ENCODE results near the gene KRT83.
A peak's percentile ranks its signal among the peaks of the same experiment; 100 is the strongest.
"Not testable (repeated sequence)": the region's sequence is repeated elsewhere in the genome, so short reads cannot be mapped to it uniquely, and the experiment has no call there.

Gene KRT83

DNA sequence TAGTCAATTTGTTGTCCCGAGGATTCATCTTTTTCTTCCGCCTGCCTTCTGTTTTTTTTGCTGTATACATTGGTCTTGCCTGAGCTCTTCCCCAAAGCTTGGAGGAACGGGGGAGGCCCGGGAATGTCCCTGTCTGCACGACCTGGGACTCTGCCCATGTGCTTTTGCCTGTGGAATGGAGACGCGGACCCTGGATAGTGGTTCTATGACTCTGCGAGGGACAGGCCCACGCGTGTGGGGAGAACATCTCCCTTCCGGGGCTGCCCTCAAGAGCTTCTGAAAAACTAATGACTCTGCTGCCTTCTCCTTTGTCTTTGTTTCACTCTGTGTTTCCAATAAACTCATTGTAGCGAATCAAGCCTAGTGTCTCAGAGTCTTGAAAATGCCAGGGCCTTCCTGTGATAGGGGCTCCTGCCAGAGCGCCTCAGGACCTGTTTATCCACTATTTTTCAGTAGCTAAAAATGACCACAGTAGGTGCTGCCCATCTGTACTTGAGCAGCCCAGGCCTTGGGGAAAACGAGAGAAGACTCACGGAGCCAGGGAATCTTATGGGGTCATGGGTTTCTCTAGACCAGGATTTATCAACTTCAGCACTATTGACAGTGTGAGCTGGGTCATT is 12.3 kb downstream of the KRT83 start:
- DNase-seq (ENCODE audit: low read depth): no peak

- peak; percentile 14 for DNase-seq (ENCODE audit: low read depth)
These were observed 13.1 kb downstream of the KRT83 start for GRCh38 chr12:52307836-52308805.

DNA sequence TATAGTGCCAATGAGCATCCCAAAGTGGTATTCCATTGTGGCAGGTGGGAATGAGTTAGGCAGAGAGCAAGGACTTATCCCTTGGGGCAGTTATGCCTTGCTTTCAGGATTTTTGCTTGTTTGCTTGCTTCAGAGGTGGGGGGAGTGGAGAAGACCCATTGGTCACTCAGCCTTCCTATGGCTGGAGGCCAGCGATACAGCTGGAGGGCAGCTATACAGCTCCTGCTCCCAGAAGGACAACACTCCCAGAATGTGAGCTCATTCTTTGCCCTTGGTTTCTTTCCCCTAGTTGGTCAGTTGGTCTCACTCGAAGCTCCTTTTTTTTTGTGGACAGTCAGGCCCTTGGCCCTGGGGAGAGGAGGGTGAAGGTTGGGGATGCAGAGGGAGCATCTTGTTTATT is 14.5 kb downstream of the KRT83 start:
- no peak for DNase-seq (ENCODE audit: low read depth)

- DNase-seq (ENCODE audit: low read depth): no peak
These were observed 15.1 kb downstream of the KRT83 start for GRCh38 chr12:52305921-52306705.

DNA sequence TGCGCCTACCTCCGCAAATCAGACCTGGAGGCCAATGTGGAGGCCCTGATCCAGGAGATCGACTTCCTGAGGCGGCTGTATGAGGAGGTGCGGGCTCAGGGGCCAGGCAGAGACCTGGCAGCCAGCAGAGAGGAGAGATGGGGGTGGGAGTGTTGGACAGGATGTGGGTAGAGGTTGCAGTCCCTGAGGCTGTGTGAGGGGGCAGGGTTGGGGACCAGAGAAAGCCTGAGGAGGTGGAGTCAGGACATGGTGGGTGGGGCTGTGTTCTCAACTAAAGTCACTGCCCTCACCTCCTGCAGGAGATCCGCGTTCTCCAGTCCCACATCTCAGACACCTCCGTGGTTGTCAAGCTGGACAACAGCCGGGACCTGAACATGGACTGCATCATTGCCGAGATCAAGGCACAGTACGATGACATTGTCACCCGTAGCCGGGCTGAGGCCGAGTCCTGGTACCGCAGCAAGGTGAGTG is 16.2 kb downstream of the KRT83 start:
- not testable (repeated sequence) for DNase-seq (ENCODE audit: low read depth)

GRCh38 chr12:52302242-52302914 is 18.8 kb downstream of the KRT83 start:
- not testable (repeated sequence) for DNase-seq (ENCODE audit: low read depth)

DNA sequence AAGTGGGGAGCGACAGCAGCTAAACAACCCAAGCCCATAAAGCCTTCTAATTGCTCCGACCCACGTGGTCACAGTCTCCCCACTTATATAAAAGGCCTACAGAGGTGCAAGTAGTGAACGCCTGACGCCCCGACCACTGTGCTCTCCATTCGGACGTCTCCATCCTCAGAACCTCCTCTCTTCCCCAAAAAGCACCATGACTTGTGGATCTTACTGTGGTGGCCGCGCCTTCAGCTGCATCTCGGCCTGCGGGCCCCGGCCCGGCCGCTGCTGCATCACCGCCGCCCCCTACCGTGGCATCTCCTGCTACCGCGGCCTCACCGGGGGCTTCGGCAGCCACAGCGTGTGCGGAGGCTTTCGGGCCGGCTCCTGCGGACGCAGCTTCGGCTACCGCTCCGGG is 19.5 kb downstream of the KRT83 start:
- not testable (repeated sequence) for DNase-seq (ENCODE audit: low read depth)

GRCh38 chr12:52300796-52301691 is 20.2 kb downstream of the KRT83 start:
- DNase-seq (ENCODE audit: low read depth): no peak

- no peak for DNase-seq (ENCODE audit: low read depth)
These were observed 22.5 kb downstream of the KRT83 start for GRCh38 chr12:52298677-52299190.

DNA sequence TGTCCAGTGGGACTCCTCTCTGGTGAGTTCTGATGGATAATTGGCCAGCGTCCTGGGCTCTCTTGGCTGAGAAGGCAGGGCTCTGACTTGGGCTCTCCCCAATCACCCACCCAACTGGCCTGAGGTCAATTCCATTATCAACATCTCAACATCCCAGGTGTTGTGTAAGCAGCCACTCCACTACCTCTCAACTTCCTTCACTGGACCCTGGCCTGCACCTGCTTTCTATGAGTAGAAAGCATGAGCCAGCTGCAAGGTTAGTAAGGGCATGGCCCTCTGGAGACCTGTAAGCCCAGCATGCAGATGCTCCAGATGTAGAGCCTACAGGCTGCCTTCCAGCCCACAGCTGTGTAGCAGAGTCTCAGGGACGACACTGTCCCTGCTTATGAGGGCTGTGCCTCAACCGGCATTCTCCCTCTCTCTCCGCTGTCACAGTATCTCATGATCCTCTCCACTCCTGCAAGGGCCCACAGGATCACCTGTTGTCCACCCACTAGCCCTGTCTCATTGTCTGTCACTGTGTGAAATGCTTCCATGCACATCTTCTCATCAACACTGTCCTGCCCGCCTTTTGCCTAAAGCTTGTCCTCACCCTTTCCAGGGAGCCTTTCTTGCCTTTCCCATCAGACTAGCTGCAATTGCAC is 24.5 kb downstream of the KRT83 start:
- no peak for DNase-seq (ENCODE audit: low read depth)

DNA sequence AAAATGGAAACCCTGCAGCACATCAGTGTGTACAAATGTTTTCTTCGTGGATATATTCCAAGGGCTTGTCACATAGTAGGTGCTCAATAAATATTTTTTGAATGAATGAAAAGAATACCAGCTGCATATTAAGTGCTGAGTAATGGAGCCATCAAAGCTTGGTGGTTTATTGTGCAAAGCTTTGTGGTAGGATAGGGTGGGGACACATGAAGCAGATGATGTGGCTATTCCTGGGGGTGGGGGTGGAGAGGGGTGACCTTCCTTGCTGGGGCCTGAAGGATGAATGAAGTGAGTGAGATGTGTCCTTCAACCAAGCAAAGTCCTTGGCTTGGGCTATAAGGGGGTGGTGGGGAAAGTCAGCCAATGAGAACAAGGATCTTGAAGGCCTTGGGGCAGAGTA is 25.5 kb downstream of the KRT83 start:
- DNase-seq (ENCODE audit: low read depth): no peak

DNA sequence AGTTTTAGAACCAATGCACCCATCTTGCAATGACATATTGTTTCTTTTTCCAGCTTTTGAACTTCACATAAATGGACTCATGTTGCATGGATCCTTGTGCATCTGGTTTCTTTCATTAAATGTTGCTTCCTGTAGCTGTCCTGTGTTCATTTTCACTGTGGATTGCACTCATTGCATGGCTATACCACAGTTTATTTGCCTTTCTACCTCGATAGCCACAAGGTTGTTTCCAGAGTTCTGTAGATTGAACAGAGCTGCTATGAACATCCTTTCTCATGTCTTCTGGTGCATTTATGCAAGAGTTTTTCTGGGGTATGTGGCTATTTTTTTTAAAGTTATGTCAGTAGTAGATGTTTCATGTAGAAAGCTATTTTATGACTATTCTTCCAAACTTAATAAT is 26.4 kb downstream of the KRT83 start:
- no peak for DNase-seq (ENCODE audit: low read depth)

- no peak for DNase-seq (ENCODE audit: low read depth)
These were observed 27.3 kb downstream of the KRT83 start for GRCh38 chr12:52293926-52294325.

- DNase-seq (ENCODE audit: low read depth): no peak
These were observed 29.8 kb downstream of the KRT83 start, which contains the start of gene KRT81 for GRCh38 chr12:52291267-52291935. Gene KRT81, minus strand, starts transcription at chr12:52291534. Its CDS starts 69 bp downstream, at chr12:52291465.

DNA sequence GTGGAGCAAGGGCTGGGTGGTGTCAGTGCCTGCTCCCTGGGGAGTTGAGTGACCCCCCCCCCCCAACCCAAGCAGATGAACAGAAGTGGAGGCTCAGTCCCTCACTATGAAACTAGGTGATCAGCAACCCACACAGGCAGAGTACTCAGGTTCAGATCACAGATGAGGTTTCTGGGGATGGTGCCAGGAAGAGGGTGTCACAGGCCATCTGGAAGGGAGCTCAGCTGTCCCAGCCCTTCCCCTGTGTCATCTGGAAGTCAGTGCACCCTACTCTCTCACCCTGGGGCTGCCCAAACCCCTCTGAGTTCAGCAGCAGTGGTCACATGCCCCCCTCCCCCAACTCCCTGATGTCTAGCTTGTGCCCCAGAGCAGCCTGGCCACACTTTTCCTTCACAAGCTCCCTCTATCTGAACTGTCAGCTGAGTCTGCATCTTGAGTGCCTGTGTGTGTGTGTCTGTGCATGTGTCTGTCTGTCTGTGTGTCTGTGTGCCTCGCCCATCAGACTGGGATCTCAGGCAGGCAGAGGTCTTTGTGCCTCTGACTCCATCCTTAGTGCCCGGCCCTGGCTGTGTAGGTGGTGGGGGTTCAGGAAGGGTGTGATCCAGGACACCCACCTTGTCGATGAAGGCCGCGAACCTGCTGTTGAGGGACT is 30.6 kb downstream of the KRT83 start:
- DNase-seq (ENCODE audit: low read depth): not testable (repeated sequence)

GRCh38 chr12:52287816-52288805 is 33.1 kb downstream of the KRT83 start:
- DNase-seq (ENCODE audit: low read depth): not testable (repeated sequence)

All from activated T-cell treated with anti-CD3 and anti-CD28 coated beads for 24 hours (primary cell).